HG03159 (cell line): Measurements from ENCODE around the gene SEMA4G.

Source experiments
- ATAC-seq: cut with Tn5 transposase; IDR thresholded peaks from one replicate; pipeline ENCODE4 v1.9.1; 2021; ENCODE audit warnings: mild to moderate bottlenecking, moderate library complexity; ENCODE audit not compliant: unreplicated experiment

The SEMA4G gene

DNA sequence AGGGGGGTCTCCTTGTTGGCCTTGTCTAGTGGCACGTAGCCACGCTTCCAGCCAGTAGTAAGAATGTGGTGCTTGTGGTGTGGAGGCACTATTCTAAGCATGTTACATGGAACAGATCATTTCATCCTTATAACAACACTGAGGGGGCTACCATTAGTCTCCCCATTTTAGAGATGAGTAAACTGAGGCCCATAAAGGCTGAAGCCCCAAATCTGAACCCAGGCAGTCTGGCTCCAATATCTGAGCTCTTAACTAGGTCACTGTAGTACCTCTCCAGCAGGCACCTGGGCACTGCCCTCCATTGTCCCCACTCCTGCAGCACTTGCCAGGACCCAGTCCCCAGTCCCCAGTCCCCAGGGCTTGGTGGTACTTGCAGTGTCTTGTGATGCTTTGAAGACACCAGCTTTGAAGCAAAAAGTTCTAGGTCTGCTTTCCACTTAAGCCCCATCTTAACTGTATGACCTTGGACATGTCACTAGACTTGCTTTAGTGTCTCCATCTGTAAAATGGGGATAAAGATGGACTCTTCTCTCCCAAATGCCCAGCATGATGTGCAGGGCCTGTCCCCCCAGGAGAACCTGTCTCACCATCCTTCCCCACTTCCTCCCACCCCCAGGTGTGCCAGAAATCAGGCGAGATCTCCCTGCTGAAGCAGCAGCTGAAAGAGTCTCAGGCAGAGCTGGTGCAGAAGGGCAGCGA is 36.7 kb downstream of the SEMA4G start:
- no peak for ATAC-seq

DNA sequence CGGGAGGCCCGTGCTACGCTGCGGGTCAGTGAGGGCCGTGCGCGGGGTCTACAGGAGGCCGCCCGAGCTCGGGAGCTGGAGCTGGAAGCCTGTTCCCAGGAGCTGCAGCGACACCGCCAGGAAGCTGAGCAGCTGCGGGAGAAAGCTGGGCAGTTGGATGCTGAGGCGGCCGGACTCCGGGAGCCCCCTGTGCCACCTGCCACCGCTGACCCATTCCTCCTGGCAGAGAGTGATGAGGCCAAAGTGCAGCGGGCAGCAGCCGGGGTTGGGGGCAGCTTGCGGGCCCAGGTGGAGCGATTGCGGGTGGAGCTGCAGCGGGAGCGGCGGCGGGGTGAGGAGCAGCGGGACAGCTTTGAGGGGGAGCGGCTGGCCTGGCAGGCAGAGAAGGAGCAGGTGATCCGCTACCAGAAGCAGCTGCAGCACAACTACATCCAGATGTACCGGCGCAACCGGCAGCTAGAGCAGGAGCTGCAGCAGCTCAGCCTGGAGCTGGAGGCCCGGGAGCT is 37.3 kb downstream of the SEMA4G start:
- ATAC-seq = no peak

DNA sequence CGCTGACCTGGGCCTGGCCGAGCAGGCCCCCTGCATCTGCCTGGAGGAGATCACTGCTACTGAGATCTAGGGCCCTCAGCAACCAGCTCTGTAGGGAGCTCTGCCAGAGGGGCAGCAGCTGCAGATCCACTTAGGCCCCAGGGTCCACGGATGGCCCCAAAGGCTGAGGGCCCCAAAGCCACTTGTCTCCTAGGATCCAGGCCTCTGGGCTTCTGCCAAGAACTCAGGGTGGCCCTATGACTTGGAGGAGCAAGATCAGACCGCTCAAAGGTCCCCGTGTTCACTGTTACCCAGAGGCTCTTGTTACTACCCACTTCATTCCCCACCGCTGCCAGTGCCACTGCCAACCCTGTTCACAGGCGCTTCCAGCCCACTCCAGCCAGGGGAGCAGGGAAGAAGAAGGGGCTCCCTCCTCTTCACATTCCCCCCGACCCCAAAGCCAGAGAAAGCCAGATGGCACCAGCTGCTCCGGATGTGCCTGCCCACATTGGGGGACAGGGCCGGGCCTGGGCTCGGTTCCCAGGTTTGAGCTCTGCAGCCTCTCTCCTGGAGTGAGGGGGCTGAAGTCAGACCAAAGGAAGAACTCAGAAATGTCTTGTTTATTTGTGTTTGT is 37.9 kb downstream of the SEMA4G start:
- no peak for ATAC-seq

DNA sequence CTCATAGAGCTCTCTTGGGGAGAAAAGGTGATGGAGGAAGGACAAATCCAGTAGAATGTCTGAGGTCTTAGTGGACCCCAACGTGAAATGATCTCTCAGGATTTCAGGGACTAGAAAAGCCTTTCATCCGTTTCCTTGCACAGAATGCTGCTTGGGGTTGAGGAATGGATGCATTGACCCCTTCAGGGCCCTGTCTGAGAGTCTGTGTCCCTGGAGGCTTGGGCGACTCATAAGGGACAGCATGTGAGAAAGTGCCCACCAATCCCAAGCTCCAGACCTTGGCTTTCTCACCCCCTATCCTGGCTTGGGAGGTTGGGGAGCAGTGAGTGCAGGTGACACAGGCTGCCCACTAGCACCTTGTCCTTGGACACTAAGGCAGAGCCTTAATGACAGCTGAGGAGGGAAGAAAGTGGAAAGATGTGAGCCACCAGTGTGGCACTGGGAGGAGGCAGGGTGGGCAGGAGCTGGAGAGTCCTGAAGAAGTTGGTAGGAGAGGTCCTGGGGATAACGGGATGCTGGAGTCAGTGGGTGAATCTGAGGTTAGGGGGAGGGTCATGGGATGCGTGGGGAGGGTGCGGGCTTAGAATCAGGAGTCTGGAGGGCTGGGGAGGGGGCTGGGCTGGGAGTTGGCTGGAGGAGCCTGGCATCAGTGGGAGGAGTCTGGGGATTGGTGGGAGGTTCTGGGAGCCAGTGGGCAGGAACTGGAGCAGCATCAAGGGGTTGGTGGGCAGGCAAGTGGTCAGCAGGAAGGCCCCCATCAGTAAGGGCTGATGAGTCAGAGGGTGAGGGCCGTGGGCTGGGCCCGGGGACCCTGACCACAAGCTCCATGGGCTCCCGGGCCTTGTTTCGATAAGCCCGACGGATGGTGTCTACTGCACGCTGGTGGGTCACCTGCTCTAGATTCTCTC is 38.9 kb downstream of the SEMA4G start:
- ATAC-seq = no peak

DNA sequence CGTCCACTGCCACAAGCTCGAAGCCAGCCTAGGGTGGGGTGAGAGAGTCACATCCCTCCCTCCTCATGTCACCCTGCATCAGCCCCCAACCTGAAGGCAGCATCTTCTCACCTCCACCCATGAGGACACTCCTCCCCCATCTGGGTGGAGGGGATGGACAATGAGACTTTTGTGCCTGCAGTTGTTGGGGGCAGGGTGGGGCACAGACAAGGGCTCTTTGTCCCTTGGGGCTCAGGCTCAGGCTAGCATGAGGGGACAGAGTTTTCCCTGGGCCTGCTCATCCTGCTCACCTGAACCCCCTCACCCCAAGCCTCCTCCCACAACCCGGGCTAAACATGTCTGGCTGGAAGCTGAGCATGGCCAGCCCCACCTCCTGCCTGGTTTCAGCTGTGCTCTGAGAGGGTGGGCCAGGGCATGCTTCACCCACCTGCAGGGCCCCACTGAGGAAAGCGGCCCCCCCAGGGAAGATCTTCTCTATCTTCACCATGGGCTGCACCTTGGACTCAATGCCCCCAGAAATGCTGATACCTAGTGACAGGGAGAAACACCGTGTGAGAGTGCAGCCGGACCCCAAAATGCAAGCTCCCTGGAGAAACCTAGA is 39.6 kb downstream of the SEMA4G start:
- no peak for ATAC-seq

DNA sequence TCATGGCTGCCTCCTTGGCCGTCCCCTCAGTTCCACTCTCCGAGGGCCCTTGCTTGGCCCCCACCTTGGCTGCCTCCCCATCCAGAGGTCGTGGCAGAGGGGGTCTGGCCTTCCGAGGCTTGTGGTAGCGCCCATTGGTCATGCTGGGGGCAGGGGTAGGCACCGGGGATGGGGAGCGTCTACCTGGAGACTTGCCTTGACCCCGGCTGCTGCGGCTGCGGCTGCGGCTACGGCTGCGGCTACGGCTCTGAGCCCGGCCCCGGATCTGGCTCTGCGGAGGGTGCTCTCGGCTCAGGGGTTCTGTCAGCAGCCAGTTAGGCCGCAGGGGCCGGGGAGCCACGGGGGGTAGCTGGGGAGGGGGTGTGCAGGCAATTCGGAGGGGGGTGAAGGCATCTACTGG is 41.0 kb downstream of the SEMA4G start:
- ATAC-seq = no peak

DNA sequence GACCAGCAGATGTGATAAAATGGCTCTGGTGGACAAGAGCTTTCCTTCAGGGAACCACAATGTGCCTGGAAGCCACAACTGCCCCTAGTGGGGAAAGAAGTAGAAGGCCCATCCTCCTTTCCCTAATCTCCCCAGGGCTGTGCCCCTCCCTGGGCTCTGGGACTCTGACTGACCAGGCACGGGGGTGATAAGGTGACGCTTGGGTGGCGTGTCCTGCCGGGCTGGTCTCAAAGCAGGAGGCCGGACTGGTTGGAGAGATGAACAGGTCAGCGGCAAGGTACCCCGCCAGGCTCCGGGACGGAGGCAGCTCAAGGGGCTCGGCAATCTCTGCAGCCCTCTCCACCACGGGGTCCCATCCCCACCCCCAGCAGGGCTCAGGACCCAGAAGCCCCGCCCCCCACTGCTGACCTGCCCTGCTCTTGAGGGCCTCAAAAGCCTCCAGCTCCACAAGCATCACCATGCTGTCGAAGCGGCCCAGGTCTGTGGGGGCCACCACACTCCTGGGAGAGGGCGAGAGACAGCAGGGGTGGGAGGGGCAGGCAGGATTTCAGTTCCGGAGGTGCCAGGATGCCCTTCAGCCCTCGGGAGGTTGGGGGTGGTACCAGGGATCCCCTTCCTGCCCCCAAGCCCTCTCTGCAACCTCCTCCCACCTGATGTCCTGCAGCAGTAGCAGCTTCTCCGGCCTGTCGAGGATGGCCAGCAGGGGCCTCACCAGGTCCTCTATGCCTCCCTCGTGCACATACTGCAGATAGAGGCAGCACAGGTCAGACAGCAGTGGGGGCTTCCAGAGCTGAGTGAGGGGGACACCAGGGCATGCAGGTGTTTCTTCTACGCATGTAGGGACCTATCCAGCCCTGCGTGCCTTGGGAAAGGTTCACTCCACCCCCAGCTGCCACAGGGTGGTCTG is 42.5 kb downstream of the SEMA4G start:
- ATAC-seq = no peak

DNA sequence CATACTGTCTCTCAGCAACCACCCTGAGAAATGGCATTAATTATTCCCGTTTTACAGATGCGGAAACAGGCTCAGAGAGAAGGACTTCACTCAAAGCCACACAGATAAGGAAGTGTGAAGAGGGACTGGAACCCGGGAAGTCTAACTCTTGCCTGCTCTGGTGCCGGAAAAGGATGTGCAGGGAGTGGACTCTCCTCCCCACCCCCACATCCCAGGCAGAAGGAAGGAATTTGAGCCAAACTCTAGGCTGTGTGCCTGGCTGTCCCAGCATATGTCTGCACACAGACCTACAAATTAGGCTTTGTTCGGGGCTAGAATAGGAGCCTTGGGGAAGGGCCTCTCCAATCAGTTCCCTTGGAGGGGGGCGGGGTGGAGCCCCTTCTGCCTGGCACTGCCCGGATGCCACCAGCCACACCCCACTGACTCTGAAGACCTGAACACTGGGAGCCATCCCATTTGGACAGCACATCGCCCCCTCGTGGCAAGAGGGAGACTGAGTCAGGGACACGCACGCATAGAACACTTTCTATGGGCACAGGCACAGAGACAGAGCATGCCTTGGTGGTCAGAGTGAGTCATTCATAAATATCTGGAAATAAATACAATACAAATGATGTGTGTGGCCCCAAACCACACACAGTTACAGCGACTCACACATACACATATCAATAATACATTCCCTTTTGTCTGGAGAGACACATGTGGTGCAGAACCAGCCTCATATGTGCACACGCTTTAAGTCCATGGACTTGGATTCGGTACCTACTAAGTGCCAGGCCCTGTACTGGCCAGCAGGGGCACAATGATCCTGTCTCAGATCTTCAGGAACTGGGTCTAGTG is 43.4 kb downstream of the SEMA4G start:
- peak; percentile 78 for ATAC-seq

DNA sequence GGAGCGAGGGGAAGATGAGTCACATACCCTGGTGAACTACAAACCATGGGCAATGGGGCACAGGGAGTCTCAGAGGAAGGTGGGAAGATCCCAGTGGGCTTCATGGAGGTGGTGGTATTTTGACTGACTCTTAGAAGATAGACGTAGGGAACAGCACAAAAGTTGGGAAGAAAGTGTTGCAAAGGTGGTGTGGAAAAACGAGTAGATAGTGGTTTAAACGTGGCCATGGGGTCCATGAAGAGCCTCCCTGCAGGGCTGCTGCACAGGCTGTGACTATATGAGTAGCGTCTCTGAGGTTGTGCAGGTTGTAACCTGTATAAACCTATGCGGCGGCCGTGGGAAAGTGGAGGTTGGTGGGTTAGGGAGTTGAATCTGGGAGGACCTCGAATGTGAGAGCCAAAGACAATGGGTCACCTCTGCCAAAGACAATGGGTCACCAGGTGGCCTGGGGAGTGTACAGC is 44.1 kb downstream of the SEMA4G start:
- ATAC-seq = no peak

DNA sequence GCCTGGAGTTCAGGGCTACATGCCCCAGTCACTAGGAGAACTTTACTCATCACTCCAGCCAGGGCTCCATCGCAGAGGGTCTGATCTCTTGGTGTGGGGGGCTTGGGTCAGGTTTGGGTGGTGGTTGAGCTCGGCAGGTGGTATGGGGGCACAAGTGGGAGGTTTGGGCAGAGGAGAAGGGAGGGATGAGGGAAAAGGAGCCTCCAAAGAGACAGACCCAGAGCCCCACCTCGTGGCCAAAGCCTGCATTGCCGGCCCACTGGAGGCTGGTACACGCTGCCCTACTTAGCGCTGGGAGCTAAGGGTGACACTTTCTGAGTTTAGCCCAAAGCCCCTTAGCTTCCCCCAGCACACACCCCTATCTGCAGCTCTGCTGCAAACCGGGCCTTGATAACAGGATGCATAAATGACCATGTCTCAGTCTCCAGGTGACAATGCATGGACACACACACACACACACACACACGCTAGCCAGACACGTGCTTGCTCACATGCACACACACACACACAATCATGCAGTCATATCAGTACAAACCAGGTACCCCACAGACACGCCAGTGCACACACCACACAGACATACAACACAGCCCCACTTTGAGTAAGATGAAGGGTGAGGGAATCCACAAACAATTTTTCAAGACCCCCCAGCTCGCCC is 45.1 kb downstream of the SEMA4G start:
- no peak for ATAC-seq

DNA sequence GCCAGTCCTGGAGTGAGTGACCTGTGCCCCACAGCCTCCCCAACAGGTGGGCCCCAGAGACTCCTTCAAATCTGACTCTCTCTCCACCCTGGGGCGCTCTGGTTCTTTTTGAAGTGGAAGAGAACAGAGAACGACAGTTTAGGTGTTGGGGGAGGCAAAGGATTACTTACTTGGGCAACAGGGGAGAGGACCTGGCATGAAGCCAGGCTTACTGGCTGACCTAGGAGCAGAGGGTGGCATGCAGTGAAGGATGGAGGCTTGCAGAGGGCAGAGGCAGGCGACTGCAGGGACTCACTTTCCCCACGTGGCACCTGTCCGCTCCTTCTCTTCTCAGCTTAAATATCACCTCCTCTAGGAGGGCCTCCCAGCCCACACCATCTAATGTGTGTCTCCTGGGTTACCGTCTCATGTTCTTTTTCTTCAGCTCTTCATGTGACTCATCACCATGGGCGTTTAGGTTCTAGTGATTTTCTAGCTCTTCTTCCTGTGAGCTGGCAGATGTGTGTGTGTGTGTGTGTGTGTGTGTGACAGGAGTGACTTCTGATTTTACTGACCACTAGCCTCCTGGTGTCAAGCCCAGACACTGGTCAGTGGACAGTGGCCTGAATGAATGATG is 45.8 kb downstream of the SEMA4G start:
- no peak for ATAC-seq

DNA sequence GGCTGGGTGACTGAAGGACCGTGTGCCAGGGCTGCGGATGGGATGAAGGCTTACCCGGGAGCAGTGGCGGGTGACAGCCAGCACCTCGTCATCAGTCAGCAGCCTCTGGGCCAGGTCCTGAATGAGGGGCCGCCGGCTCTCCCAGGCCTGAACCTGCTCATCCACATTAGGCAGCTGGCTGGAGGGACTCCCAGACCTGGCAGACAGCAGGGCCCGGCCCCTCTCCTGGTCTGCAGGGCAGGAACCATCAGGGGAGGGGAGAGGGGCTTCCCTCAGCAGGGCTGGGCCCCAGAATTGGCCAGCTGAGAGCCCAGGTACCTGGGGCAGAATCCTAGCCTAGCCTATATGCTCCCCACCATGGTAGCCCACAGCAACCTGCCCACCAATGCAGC is 46.3 kb downstream of the SEMA4G start:
- no peak for ATAC-seq

DNA sequence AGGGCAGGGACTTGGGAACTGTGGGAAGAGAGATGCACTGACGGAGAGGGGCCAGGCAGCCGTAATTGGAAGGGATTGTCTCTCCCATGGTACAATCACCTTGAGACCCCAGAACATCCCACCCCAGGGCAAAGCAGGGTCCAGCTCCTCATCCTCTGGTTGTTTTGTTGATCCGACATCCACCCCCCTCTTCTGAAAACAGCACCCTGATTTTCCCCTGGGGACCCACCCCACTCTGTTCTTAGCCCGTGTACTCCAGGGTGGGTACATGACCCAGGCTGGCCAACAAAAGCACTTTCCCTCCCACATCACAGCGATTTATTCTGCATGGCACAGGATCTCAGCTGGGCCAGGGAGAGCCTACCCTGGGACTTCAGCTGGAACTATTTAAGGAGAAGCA is 47.5 kb downstream of the SEMA4G start:
- ATAC-seq = no peak

DNA sequence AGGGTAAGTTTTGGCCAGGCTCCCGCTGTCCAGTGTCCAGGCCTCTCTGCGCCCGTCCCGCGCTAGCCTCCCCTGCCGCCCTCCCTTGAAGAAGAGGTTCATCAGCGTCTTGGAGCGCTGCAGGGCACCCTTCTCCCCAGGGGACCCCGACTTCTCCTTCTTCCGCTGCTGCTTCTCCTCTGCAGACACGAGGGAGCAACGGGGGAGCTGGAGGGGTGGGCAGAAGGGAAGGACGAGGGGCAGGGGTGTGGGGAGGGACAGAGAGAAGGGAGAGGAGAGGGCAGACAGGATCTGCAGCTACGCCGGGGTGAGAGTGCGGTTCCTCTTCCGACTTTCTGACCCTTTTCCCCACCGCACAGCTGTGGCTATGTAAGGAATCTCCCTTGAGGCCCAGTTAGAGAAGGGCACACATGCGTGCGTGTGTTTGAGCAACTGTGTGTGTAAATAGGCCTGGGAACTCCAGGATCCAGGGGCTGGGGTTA is 48.9 kb downstream of the SEMA4G start:
- no peak for ATAC-seq

DNA sequence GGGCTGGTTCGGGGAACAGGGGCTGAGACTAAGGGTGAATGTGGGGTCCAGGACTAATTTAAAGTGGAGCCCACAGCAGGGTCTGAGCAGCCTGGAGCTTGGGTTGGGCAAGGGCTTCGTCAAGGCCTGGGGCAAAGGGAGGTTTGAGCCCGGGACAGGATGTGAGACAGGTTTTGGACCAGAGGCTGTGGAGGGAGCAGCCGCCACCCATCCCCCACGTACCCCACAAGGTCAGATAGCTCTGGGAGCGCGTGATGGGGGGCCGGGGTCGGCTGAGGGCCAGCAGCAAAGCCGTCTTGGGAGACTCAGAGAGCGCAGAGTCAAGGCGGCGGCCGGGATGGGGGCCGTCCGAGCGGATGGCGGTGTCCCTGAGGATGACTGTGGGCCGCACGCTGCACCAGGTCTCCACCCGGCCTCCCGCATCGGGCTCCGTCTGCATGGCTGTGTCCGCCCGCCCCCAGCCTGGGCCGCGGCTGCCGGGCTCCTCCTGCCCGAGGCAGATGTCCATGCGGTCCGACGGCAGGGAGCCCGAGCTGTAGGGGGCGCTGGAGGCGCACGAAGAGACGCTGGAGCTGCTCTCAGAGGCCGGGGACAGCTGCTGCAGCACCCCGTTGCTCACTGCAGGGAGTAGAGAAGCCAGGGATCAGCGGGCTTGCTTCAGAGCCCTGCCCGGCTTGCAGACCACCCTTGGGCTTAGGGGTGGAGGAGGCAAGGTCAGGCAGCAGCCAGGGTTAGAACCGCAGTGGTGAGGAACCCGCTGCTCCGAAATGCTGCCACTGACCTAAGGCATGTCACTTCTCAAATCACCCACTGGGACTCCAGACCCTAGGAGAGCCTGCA is 49.5 kb downstream of the SEMA4G start:
- no peak for ATAC-seq
